HFFc6 (cell line): ENCODE data around the gene PITPNC1. TPM values are rescaled to one million over a fixed set of nuclear protein-coding genes. Genes with fewer than 3 reads are reported as not detected.

ENCODE experiments used
- DNase-seq: peaks from one replicate; pipeline ENCODE4 v3.0.0-alpha.2; 2018
- H3K27ac Mint-ChIP-seq: 2 replicates; pipeline ENCODE4 v1.8.0; 2020; ENCODE audit warnings: mild to moderate bottlenecking, mixed read lengths
- H3K27me3 Mint-ChIP-seq: 2 replicates; pipeline ENCODE4 v1.8.0; 2021; ENCODE audit warnings: mild to moderate bottlenecking, moderate library complexity, mixed read lengths; ENCODE audit not compliant: insufficient read depth
- H3K36me3 Mint-ChIP-seq: 2 replicates; pipeline ENCODE4 v1.8.0; 2021; ENCODE audit warnings: low read depth, mixed read lengths
- H3K4me1 Mint-ChIP-seq: 2 replicates; pipeline ENCODE4 v1.8.0; 2020; ENCODE audit warnings: low read depth, mixed read lengths
- H3K4me3 Mint-ChIP-seq: 2 replicates; pipeline ENCODE4 v1.8.0; 2020; ENCODE audit warnings: mild to moderate bottlenecking, moderate library complexity, mixed read lengths
- H3K9me3 Mint-ChIP-seq: 2 replicates; pipeline ENCODE4 v1.8.0; 2020; ENCODE audit warnings: mild to moderate bottlenecking, mixed read lengths
- CTCF ChIP-seq: fragments of 200-600 bp; sonication (generic); IDR thresholded peaks from 2 replicates; pipeline ENCODE4 v1.5.0; 2021; ENCODE audit warnings: antibody characterized with exemption, mild to moderate bottlenecking
- total RNA-seq, 6 experiments: library from RNA; stranded (reverse); fragmentation: NEBNext Ultra II Directional; extraction: Animal tissue kit (Norgen Biotek cat#: 25700); gene quantifications; 2 replicates in 1 of 6; 3 replicates in 5 of 6; pipeline ENCODE4 v1.2.3, GENCODE V29; 2021

The PITPNC1 gene
- total RNA-seq, 6 experiments from 2014 or later: 6.9 to 11.1 (median 7.7) TPM

- no peak overlapping the region for H3K4me3 Mint-ChIP-seq
- no peak for DNase-seq
- H3K36me3 Mint-ChIP-seq: no peaks in the 10 kb centered on the region; the same call in 1 of the 2 replicates
- no peaks in the 10 kb centered on the region for H3K9me3 Mint-ChIP-seq
- H3K27me3 Mint-ChIP-seq: no peaks in the 10 kb centered on the region
- no peak overlapping the region for H3K27ac Mint-ChIP-seq
- H3K4me1 Mint-ChIP-seq: peaks cover 6% of the 10 kb centered on the region; the same call in 1 of the 2 replicates
- TF ChIP-seq CTCF: no peak
These were observed 228.3 kb downstream of the PITPNC1 start for GRCh38 chr17:67605256-67605912.

DNA sequence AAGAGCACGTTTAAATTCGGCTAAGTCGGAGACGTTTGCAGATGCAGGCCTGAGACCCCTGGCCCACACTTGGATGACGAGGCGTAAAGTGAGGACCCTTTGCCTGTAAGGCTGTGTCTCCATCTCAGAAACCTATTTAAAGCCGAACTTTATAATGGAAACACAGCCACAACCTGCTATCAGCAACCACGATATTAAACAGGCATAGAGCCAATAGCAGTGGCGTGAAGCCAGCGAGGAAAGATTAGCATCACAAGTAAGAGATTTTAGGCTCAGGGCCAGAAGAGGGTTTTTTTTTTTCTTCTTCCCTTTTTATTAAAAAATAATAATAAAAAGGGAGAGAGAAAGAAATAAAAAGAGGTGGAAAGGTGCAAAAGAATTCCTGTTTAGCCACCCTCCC, 229.4 kb downstream of the PITPNC1 start:
- DNase-seq: no peak
- Mint-ChIP-seq H3K4me1 (peaks cover 6% of the 10 kb centered on the region; the same call in 1 of the 2 replicates), H3K4me3 (no peak overlapping the region), H3K9me3 (no peaks in the 10 kb centered on the region), H3K27ac (no peak overlapping the region), H3K36me3 (no peaks in the 10 kb centered on the region), H3K27me3 (no peaks in the 10 kb centered on the region)
- TF ChIP-seq CTCF: no peak

- Mint-ChIP-seq H3K27me3 (no peaks in the 10 kb centered on the region; the same call in 1 of the 2 replicates), H3K27ac (no peak overlapping the region), H3K36me3 (no peaks in the 10 kb centered on the region), H3K4me1 (peaks cover 6% of the 10 kb centered on the region; the same call in 1 of the 2 replicates), H3K4me3 (no peak overlapping the region), H3K9me3 (no peaks in the 10 kb centered on the region)
- TF ChIP-seq CTCF: no peak
- no peak for DNase-seq
These were observed 230.0 kb downstream of the PITPNC1 start for GRCh38 chr17:67606896-67607604.

GRCh38 chr17:67610061-67610460, 233.0 kb downstream of the PITPNC1 start:
- DNase-seq: no peak
- Mint-ChIP-seq H3K4me3 (no peak overlapping the region), H3K27ac (no peak overlapping the region), H3K4me1 (peaks cover 6% of the 10 kb centered on the region; the same call in 1 of the 2 replicates), H3K36me3 (no peaks in the 10 kb centered on the region), H3K27me3 (no peaks in the 10 kb centered on the region; the same call in 1 of the 2 replicates), H3K9me3 (no peaks in the 10 kb centered on the region)
- TF ChIP-seq CTCF: no peak

- no peak for TF ChIP-seq CTCF
- Mint-ChIP-seq H3K4me3 (no peak overlapping the region), H3K36me3 (no peaks in the 10 kb centered on the region), H3K4me1 (no peaks in the 10 kb centered on the region; the same call in 1 of the 2 replicates), H3K9me3 (no peaks in the 10 kb centered on the region), H3K27me3 (no peaks in the 10 kb centered on the region; the same call in 1 of the 2 replicates), H3K27ac (no peak overlapping the region)
- DNase-seq: no peak
These were observed 236.9 kb downstream of the PITPNC1 start for GRCh38 chr17:67613961-67614360.
